Activated CD4-positive, alpha-beta T cell treated with anti-CD3 and anti-CD28 coated beads, Interleukin-2, amount 10 ng/mL, durations not matched to agents 7 days and 5 days (primary cell): ENCODE measurements around the gene YWHAH. TPM values are rescaled to one million over a fixed set of nuclear protein-coding genes. Genes with fewer than 3 reads are reported as not detected.

Experiments
- total RNA-seq, 2 experiments: library from RNA; stranded (reverse); gene quantifications; one replicate each; pipeline ENCODE4 v1.2.3, GENCODE V29; 2021

Gene YWHAH
- total RNA-seq, 2 experiments from 2014 or later, result 182 to 190 TPM

Other genes with a start within 250 kb of the YWHAH start
- 10 to 100 TPM; 63.5 to 72.4 TPM for gene PRR14L, start 194.4 kb upstream of the YWHAH start, total RNA-seq
- gene DEPDC5, start 190.5 kb upstream of the YWHAH start, total RNA-seq, result 10 to 100 TPM; 39.5 to 41.1 TPM
- gene SLC5A1, start 98.7 kb downstream of the YWHAH start, total RNA-seq, result not detected
- gene C22orf42, start 214.8 kb downstream of the YWHAH start, total RNA-seq, result not detected